Breast epithelium (tissue), 4 donors: ENCODE data around the gene TMSB10. TPM values are rescaled to one million over a fixed set of nuclear protein-coding genes. Genes with fewer than 3 reads are reported as not detected.

Experiments used
- DNase-seq, 2 donors: peaks; one replicate each; pipeline ENCODE4 v3.0.0-alpha.2; 2019; ENCODE audit warnings: low spot score in 2 of 2
- H3K27ac ChIP-seq, 2 donors: fragments of 200-600 bp; sonication (generic) in 1 of 2; one replicate each; pipeline ENCODE4 v1.5.1; 2016 to 2019; ENCODE audit warnings: mild to moderate bottlenecking in 1 of 2
- H3K27me3 ChIP-seq, 2 donors: fragments of 200-600 bp; sonication (generic) in 1 of 2; one replicate each; pipeline versions ENCODE4 v1.5.1 to v1.6.0; 2017 to 2019; ENCODE audit warnings: control low read depth in 1 of 2, mild to moderate bottlenecking in 1 of 2
- H3K36me3 ChIP-seq: fragments of 200-600 bp; one replicate; pipeline ENCODE4 v1.5.1; 2019
- H3K4me1 ChIP-seq, 2 donors: fragments of 200-600 bp; sonication (generic); one replicate each; pipeline ENCODE4 v1.5.1; 2016 to 2019; ENCODE audit warnings: control low read depth in 1 of 2
- H3K4me3 ChIP-seq, 3 donors: fragments of 200-600 bp; sonication (generic); 1 replicate in 2 of 3; 2 replicates in 1 of 3; pipeline ENCODE4 v1.5.1; 2016 to 2019; ENCODE audit warnings: mild to moderate bottlenecking in 3 of 3, moderate library complexity in 2 of 3
- H3K9me3 ChIP-seq, 2 donors: fragments of 200-600 bp; sonication (generic) in 1 of 2; one replicate each; pipeline ENCODE4 v1.5.1; 2016 to 2019; ENCODE audit warnings: control low read depth in 1 of 2
- POLR2A ChIP-seq: fragments of 450-650 bp; IDR thresholded peaks from one replicate; pipeline ENCODE4 v1.6.1; 2016; ENCODE audit warnings: antibody characterized with exemption, mild to moderate bottlenecking, moderate library complexity
- POLR2AphosphoS5 ChIP-seq, 3 donors: sonication (generic); formaldehyde crosslinking; IDR thresholded peaks; one replicate each; pipeline ENCODE4 v1.6.1; 2017; ENCODE audit warnings: antibody characterized with exemption in 3 of 3
- intact Hi-C: fragments of 100-400 bp; cut with DNase I; formaldehyde crosslinking; loops from one replicate; pipeline ENCODE4 v1.15.1; 2023; ENCODE audit warnings: low total_unique reads
- total RNA-seq, 3 donors: library from RNA; depleted of rRNA; stranded (reverse); fragments of >200 nt; gene quantifications; one replicate each; pipeline ENCODE4 v1.1.0, GENCODE V29; 2016
- TF ChIP-seq, protein P1 (sequence below), 3 donors: fragments of 450-650 bp; IDR thresholded peaks; one replicate each; pipeline ENCODE4 v1.5.1; 2016 to 2017; ENCODE audit warnings: antibody characterized with exemption in 3 of 3, mild to moderate bottlenecking in 3 of 3, moderate library complexity in 3 of 3

The TMSB10 gene
- total RNA-seq = 1,000 to 10,000 TPM; 1,918 to 5,529 (median 3,700) TPM

DNA sequence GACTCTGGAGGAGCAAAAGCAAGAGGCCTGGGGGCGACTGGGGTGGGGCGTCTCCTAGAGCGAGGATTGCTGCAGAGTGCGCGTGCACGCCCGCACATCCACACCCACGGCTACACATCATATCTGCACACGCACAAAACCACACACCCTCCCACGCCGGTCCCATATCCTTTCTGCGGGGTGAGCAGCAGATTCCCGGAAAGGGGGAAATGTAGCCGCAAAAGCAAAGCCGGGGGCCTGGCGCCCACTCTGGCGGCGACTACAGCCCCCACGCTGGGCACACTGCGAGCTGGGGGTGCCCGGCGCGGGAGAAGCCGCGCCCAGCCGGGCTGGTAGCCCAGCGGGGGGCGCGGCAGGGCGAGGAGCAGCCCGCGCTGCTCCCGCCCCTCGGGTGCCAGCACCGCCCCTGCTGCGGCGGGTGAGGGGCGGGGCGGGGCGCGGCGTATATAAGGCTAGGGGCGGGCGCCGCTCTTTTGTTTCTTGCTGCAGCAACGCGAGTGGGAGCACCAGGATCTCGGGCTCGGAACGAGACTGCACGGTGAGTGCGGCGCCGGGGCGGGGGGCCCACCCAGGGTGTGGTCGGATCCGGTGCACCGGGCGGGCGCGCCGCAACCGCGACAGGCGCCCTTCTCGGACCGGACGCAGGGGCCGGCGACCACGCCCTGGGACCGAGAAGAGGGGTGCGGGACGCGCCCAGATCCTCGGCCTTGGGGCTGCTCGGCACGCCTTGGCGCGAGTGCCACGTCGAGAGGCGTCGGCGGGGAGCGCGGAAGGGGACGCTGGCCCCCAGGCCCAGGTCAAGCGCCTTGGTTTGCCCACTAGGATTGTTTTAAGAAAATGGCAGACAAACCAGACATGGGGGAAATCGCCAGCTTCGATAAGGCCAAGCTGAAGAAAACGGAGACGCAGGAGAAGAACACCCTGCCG lies at the start of gene TMSB10:
Gene TMSB10, plus strand, starts transcription at position 476 of the 927 bp plus-strand sequence.
- TF ChIP-seq, protein P1, sequence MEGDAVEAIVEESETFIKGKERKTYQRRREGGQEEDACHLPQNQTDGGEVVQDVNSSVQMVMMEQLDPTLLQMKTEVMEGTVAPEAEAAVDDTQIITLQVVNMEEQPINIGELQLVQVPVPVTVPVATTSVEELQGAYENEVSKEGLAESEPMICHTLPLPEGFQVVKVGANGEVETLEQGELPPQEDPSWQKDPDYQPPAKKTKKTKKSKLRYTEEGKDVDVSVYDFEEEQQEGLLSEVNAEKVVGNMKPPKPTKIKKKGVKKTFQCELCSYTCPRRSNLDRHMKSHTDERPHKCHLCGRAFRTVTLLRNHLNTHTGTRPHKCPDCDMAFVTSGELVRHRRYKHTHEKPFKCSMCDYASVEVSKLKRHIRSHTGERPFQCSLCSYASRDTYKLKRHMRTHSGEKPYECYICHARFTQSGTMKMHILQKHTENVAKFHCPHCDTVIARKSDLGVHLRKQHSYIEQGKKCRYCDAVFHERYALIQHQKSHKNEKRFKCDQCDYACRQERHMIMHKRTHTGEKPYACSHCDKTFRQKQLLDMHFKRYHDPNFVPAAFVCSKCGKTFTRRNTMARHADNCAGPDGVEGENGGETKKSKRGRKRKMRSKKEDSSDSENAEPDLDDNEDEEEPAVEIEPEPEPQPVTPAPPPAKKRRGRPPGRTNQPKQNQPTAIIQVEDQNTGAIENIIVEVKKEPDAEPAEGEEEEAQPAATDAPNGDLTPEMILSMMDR (IDR thresholded peaks at IDR 0.05) = no peak
- TF ChIP-seq POLR2AphosphoS5 (IDR thresholded peaks at IDR 0.05) = peak; percentile 96 to 98 (median 98)
- peak; percentile 79 for TF ChIP-seq POLR2A
- intact Hi-C loops = no loop called here
- peak; percentile 83 to 89 for DNase-seq
- no peaks in the 10 kb centered on the region for H3K4me1 ChIP-seq
- peak within 1 kb of the TSS; percentile 98 to 100 (median 100) for H3K4me3 ChIP-seq
- H3K9me3 ChIP-seq = no peaks in the 10 kb centered on the region
- H3K27ac ChIP-seq = peak within 1 kb of the TSS; percentile 95 to 96
- no peaks in the 10 kb centered on the region for H3K36me3 ChIP-seq
- no peaks in the 10 kb centered on the region for H3K27me3 ChIP-seq

DNA sequence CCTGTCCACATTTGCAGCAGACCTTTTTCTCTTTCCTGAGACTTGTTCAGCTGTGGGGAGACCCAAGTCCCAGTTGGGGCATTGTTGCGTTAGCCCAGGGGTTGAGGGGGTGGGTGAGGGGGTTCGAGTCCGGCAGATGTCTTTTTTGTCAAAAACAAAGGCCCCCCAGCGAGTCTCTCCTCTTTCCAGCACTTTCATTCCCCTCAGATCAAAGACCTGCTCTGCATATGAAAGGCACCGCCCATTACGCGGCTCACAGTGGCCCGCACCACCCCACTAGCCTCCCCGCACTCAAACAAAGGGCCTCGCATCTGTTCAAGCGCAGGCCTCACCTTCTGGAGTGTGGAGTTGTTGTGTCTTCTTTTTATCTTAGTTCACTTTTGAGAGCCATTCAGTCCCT lies 49.7 kb upstream of the TMSB10 start:
- no peak for DNase-seq
- H3K36me3 ChIP-seq = no peaks in the 10 kb centered on the region
- no peaks in the 10 kb centered on the region for H3K4me1 ChIP-seq
- intact Hi-C loops = no loop called here
- H3K27me3 ChIP-seq = no peaks in the 10 kb centered on the region
- TF ChIP-seq POLR2A (no peak), POLR2AphosphoS5 (IDR thresholded peaks at IDR 0.05) (no peak)
- TF ChIP-seq, protein P1 (IDR thresholded peaks at IDR 0.05) = no peak
- H3K9me3 ChIP-seq = no peaks in the 10 kb centered on the region
- no peak overlapping the region for H3K27ac ChIP-seq
- H3K4me3 ChIP-seq = no peak overlapping the region

DNA sequence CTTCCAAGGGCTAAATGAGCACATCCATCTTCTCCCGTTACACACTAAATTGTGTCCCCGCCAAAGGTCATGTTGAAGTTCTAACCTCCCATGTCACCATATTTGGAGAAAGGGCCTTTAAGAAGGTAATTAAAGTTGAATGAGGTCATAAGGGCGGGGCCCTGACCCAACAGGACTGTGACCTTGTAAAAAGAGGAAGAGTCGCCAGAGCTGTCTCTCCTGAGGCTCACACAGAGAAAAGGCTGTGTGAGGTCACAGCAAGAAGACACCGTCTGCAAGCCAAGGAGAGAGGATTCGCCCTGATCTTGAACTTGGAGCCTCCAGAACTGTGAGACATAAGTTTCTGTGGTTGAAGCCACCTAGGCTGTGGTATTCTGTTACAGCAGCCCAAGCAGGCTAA lies 48.7 kb upstream of the TMSB10 start:
- TF ChIP-seq, protein P1 (IDR thresholded peaks at IDR 0.05) = no peak
- TF ChIP-seq POLR2AphosphoS5 (IDR thresholded peaks at IDR 0.05) (no peak), POLR2A (no peak)
- Histone ChIP-seq H3K27ac (no peak overlapping the region), H3K4me3 (no peak overlapping the region), H3K9me3 (no peaks in the 10 kb centered on the region), H3K36me3 (no peaks in the 10 kb centered on the region), H3K27me3 (no peaks in the 10 kb centered on the region), H3K4me1 (no peaks in the 10 kb centered on the region)
- DNase-seq = no peak
- intact Hi-C loops = no loop called here

DNA sequence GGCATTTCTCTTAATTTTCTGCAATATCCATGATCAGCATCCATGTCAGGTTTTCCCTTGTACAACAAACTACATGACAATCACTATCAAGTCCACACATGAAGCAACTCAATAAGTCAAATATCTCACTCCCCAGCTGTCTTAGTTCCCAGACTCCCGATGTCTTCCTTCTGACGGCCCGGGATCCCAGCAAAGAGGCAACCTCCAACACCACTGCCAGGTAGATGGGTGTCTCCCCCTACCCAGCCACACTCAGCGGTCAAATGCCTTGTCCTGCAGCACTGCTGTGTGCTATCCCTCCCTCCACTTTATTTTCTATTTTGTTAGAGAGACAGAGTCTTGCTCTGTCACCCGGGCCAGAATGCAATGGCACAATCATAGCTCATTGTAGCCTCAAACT lies 47.9 kb upstream of the TMSB10 start:
- no peaks in the 10 kb centered on the region for H3K36me3 ChIP-seq
- TF ChIP-seq POLR2A (no peak), POLR2AphosphoS5 (IDR thresholded peaks at IDR 0.05) (no peak)
- TF ChIP-seq, protein P1 (IDR thresholded peaks at IDR 0.05) = no peak
- no peaks in the 10 kb centered on the region for H3K9me3 ChIP-seq
- intact Hi-C loops = no loop called here
- H3K27me3 ChIP-seq = no peaks in the 10 kb centered on the region
- no peak overlapping the region for H3K27ac ChIP-seq
- DNase-seq = no peak
- H3K4me3 ChIP-seq = no peak overlapping the region
- no peaks in the 10 kb centered on the region for H3K4me1 ChIP-seq

DNA sequence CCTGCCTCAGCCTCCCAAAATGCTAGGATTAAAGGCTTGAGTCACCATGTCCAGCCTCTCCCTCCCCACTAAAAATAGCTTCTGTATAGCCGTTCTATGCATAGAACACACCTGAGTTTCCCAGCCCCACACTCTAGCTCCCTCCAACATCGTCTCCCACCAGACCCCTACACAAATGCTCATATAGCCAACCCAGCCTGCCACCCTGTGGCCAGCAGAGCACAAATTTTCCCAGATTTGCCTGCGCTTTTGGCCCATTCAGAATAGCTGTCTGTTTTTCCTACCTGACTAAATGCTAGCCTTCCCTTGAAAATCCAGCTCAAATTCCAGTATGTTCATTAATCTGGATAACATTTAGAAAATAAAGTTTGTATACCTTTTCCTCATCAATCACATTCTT lies 47.3 kb upstream of the TMSB10 start:
- intact Hi-C loops = no loop called here

More for the DNA sequence above, 47.3 kb upstream of the TMSB10 start:
- DNase-seq = no peak
- H3K4me1 ChIP-seq = no peaks in the 10 kb centered on the region
- no peak overlapping the region for H3K4me3 ChIP-seq
- no peaks in the 10 kb centered on the region for H3K9me3 ChIP-seq
- TF ChIP-seq, protein P1 (IDR thresholded peaks at IDR 0.05) = no peak
- TF ChIP-seq POLR2A = no peak
- no peak for TF ChIP-seq POLR2AphosphoS5 (IDR thresholded peaks at IDR 0.05)
- H3K27me3 ChIP-seq = no peaks in the 10 kb centered on the region
- H3K27ac ChIP-seq = no peak overlapping the region
- H3K36me3 ChIP-seq = no peaks in the 10 kb centered on the region
